Stimulated activated effector memory CD8-positive, alpha-beta T cell treated with anti-CD3 and anti-CD28 coated beads, Interleukin-12 subunit alpha, Interleukin-12 subunit beta, amount 100 ng/mL, for 72 hours (primary cell): ENCODE measurements around the gene TBC1D5.

Experiments used
- ATAC-seq: fragments of 150-1000 bp; cut with Tn5 transposase; 2 replicates; pipeline ENCODE4 v1.10.0; 2021
- DNase-seq, 2 donors: peaks; one replicate each; pipeline ENCODE4 v3.0.0; 2021 to 2022; ENCODE audit warnings: low spot score in 2 of 2
- H3K27ac Mint-ChIP-seq: one replicate; pipeline ENCODE4 v1.8.0; 2022; ENCODE audit warnings: mild to moderate bottlenecking, mixed read lengths
- H3K36me3 Mint-ChIP-seq: one replicate; pipeline ENCODE4 v1.8.0; 2022; ENCODE audit warnings: mild to moderate bottlenecking, mixed read lengths
- H3K4me1 Mint-ChIP-seq: one replicate; pipeline ENCODE4 v1.8.0; 2022; ENCODE audit warnings: mixed read lengths
- H3K4me3 Mint-ChIP-seq: one replicate; pipeline ENCODE4 v1.8.0; 2022; ENCODE audit warnings: mild to moderate bottlenecking, mixed read lengths
- H3K9me3 Mint-ChIP-seq: one replicate; pipeline ENCODE4 v1.8.0; 2022; ENCODE audit warnings: mixed read lengths

Gene TBC1D5

DNA sequence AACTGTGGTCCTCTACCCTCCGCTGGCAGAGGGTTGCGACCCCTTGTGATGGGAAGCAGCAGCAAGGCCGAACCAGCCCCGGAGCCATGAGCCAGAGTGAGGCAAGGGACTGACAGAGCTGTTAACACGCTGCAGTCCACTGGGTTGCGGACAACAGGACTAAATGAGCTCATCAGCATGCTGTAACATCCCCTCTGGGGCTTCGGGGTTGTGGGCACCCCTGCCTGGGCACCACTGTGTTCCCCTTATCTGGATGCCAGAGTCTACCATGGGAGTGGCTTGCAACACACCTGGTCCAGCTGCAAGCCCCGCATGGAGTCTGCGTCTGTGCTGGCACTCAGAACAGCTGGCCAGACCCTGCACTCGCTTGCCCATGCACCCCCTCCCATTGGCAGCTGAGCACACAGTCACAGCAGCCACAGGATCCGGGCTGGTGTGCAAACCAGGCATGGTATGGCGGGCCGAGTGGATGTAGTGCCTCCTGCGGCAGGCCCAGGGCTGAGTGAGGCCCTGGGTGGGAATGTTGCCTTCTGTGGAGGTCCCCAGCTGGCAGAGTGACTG, 453.5 kb downstream of the TBC1D5 start:
- DNase-seq (no peak), ATAC-seq (no peak)
- no peaks in the 10 kb centered on the region for H3K9me3 Mint-ChIP-seq
- H3K4me3 Mint-ChIP-seq = no peak overlapping the region
- no peak overlapping the region for H3K27ac Mint-ChIP-seq
- H3K36me3 Mint-ChIP-seq = no peaks in the 10 kb centered on the region
- H3K4me1 Mint-ChIP-seq = no peaks in the 10 kb centered on the region

DNA sequence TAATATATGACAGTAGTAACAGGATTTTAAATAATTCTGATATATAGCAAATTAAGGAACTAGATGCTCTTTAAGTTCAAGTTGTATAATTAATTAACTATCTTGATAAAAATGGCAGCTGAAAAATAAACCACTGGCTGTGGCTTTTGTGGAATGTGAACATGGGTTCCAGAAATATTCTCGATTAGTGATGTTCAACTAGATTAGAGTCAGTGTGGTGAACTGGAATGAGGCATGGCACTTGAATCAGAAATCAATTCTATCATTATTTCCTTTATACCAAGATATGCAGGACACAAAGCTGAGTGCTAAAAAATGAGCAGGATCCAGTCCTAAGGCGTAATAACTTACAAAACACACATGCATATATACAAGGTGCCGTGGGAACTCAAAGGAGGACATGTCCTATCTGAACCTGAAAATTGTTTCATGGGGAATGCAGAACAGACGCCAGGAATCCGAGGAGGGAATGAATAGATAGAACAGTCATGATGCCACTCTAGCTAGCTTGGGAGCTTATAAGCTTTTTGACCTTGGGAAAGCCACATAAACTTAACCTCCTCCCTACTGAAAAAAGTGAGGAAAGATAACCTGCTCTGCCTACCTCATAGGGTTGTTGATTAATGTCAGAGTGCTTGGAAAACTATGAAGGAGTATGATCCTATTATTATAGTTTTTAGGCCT, 455.3 kb downstream of the TBC1D5 start:
- Mint-ChIP-seq H3K4me3 (no peak overlapping the region), H3K27ac (no peak overlapping the region), H3K4me1 (no peaks in the 10 kb centered on the region), H3K9me3 (no peaks in the 10 kb centered on the region), H3K36me3 (no peaks in the 10 kb centered on the region)
- ATAC-seq (no peak), DNase-seq (no peak)

DNA sequence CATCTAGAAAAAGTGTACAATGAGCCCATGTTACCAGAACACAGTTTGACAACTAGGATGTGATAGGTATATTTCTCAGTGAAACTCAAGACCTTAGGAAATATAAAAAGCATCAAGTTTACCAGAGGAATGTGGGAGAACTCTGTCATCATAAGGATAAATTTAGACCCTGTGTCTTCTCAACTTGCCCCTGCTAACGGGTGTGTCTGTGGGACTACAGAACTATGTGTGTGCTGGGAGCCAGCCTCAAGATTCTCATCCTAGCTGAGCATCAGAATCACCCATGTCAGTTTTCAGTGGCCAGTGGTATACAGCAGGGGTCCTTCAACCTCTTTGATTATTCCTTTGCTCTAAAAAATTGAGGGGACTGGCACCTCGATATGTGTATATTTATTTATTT, 464.4 kb downstream of the TBC1D5 start:
- Mint-ChIP-seq H3K4me3 (no peak overlapping the region), H3K4me1 (no peaks in the 10 kb centered on the region), H3K27ac (no peak overlapping the region), H3K9me3 (no peaks in the 10 kb centered on the region), H3K36me3 (no peaks in the 10 kb centered on the region)
- ATAC-seq (no peak), DNase-seq (no peak)

DNA sequence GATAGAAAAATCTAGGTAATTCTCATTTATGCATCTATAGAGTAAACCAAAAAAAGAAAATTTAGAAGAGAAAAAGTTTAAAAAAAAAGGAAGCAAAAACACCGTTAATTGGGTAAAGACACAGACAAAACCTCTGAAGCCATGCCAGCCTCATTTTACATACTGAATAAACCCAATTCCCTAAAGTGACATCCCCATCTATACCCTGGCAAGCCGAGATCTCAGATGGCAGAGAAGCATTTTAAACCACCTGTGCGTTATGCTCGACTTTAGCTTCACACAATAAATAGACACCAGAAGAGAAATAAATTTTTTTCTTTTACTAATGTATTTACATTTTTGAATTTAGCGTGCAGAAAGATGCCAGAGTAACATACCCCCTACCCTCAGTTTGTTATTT, 475.6 kb downstream of the TBC1D5 start:
- ATAC-seq (no peak), DNase-seq (no peak)
- Mint-ChIP-seq H3K27ac (no peak overlapping the region), H3K4me1 (no peaks in the 10 kb centered on the region), H3K36me3 (no peaks in the 10 kb centered on the region), H3K4me3 (no peak overlapping the region), H3K9me3 (no peaks in the 10 kb centered on the region)

DNA sequence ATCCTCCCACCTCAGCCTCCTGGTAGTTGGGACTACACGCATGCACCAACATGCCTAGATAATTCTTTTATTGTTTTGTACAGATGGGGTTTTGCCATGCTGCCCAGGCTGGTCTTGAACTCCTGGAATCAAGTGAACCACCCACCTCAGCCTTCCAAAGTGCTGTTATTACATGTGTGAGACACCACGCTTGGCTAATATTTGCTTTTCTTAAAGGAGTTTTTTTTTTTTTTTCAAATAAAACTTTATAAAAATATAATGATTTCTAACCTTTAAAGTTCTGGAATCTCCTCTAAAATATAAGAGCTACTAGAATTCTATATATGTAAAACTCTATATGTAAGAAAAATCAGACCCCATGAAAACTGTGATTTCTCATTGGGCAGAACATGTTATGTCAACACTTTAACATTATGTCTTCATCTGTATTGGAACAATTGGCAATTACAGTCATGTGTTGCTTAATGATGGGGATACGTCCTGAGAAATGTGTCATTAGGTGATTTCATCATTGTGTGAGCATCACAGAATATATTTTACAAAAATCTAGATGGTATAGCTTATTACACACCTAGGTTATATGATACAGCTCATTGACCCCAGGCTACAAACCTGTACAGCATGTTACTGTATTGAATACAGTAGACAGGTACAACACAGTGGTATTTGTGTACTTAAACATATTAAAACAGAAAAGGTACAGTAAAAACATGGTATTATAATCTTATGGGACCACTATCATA, 480.6 kb downstream of the TBC1D5 start:
- Mint-ChIP-seq H3K36me3 (no peaks in the 10 kb centered on the region), H3K4me3 (no peak overlapping the region), H3K27ac (no peak overlapping the region), H3K4me1 (no peaks in the 10 kb centered on the region), H3K9me3 (no peaks in the 10 kb centered on the region)
- ATAC-seq (no peak), DNase-seq (no peak)

DNA sequence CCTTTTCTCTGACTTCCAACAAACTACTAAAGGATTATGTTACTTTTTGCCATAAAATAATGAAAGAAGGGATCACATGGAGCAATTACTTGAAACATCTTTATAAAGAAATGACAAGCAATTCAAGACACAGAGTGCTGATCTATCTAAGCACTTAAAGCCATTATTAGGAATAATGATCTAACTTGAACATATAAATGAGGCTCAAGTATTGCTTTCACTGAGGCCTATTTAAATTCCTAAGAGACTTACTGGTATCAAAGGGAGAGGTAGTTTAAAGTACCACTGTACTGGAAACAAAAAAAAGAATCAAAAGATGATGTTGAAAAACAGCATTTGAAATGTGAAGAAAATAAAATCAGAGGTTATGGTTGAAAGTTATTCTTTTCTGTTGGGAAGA, 482.2 kb downstream of the TBC1D5 start:
- no peak overlapping the region for H3K4me3 Mint-ChIP-seq
- H3K9me3 Mint-ChIP-seq = no peaks in the 10 kb centered on the region
- peak overlapping the region; percentile 73 for H3K27ac Mint-ChIP-seq
- ATAC-seq = no peak
- H3K4me1 Mint-ChIP-seq = no peaks in the 10 kb centered on the region
- no peak for DNase-seq
- no peaks in the 10 kb centered on the region for H3K36me3 Mint-ChIP-seq

DNA sequence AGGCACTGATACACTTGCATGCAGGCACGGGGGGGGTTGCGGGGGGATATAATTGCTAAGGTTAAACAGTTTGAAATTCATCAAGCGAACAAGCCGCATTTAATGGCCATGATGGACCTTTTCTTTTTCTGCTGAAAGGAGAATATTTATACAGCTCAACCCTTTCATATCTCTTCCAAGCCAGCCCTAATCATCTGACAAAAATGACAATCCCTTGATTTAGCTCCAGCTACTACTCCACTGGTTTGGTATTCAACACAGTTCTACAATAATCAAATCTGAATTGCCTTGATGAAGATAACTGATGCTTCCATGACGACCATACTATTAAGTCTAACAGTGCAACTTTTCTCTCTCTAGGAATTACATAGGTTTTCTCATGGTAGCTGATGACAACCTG, 482.7 kb downstream of the TBC1D5 start:
- DNase-seq = no peak
- no peak for ATAC-seq
- Mint-ChIP-seq H3K9me3 (no peaks in the 10 kb centered on the region), H3K36me3 (no peaks in the 10 kb centered on the region), H3K27ac (no peak overlapping the region), H3K4me1 (no peaks in the 10 kb centered on the region), H3K4me3 (no peak overlapping the region)

DNA sequence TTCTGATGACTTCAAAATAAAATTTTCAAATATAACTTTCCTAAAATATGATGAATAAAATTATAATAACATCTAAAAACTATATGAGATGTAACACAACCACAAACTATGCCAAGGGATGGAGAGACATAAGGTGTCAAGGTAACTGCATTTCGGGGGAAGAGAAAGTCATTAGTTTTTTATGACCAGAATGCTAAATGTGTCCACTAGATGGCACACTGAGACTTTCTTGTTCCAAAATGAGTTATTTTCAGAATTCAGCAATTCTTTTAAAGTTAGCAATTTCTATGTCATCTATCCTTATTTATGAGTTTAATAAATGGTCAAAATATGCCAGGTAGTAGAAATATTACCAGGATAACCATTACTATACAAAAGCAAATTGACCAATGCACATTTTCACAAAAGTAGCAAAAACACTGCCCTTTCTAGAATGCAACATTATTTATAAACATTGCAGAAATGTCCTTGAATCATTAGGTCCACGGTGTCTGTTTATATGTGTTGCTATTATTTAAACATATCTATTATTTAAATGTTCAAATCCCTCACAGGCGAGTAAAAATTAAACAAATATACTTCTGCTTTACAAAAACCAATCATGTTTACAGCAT, 483.5 kb downstream of the TBC1D5 start:
- H3K36me3 Mint-ChIP-seq = no peaks in the 10 kb centered on the region
- no peaks in the 10 kb centered on the region for H3K9me3 Mint-ChIP-seq
- no peak overlapping the region for H3K27ac Mint-ChIP-seq
- DNase-seq (no peak), ATAC-seq (no peak)
- H3K4me3 Mint-ChIP-seq = no peak overlapping the region
- no peaks in the 10 kb centered on the region for H3K4me1 Mint-ChIP-seq

DNA sequence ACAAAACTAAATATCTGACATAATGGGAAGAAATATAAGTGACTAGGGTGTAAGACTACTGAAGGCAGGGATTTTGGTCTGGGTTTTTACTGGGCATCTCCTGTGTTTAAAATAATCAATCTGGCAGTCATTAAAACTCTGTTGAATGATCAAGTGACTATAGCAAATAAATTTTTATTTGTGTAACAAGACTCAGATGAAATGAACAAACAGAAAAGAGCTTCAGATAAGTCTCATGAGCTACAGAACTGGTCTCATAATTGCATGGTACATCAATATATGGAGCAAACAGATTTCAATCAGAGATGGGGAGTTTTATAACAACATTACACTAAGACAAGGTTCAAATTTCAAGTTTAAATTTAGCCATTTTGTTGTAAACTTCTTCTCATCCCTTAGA, 485.2 kb downstream of the TBC1D5 start:
- no peak overlapping the region for H3K27ac Mint-ChIP-seq
- H3K9me3 Mint-ChIP-seq = no peaks in the 10 kb centered on the region
- no peak overlapping the region for H3K4me3 Mint-ChIP-seq

DNA sequence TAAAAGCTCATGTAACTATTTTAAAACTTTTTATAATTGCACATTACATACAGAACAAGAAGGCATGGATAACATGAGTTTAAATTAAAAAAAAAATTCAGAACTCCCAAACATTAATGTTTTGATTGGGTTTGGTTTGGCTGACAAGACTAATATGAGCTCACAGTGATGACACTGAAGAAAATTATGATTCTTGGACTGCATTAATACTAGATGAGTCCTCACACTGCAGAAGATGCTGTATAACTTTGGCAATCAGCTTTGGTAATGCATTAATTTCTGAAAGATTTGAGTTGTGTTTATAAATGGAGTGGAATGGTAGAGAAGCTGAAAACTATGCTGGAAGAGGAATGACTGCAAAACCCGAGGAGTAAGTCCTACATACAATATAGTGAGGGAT, 498.8 kb downstream of the TBC1D5 start:
- H3K4me3 Mint-ChIP-seq = no peak overlapping the region
- H3K27ac Mint-ChIP-seq = no peak overlapping the region
- no peak for DNase-seq
- H3K36me3 Mint-ChIP-seq = no peaks in the 10 kb centered on the region
- no peak for ATAC-seq
- no peaks in the 10 kb centered on the region for H3K4me1 Mint-ChIP-seq
- no peaks in the 10 kb centered on the region for H3K9me3 Mint-ChIP-seq

More for the DNA sequence above, 485.2 kb downstream of the TBC1D5 start:
- no peaks in the 10 kb centered on the region for H3K36me3 Mint-ChIP-seq
- ATAC-seq (no peak), DNase-seq (no peak)
- no peaks in the 10 kb centered on the region for H3K4me1 Mint-ChIP-seq

DNA sequence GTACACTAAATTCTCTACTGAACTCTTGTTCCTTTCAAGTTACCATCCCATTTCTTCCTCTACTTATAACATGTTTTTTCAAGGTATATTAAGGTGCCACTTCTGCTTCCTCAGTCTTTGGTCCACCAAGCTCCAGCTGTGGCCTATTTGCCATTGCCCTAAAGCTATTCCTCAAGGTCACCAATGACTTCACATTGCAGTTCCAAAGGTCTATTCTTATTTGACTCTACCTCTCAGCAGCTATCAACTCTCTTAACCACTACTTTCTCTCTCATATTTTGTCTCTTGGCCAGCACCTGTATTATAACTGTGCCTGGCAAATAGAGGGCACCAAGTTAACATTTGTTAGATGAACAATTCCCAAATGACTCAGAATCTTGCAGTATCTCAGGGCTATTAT, 503.0 kb downstream of the TBC1D5 start:
- no peaks in the 10 kb centered on the region for H3K36me3 Mint-ChIP-seq
- H3K4me3 Mint-ChIP-seq = no peak overlapping the region
- no peaks in the 10 kb centered on the region for H3K9me3 Mint-ChIP-seq
- no peaks in the 10 kb centered on the region for H3K4me1 Mint-ChIP-seq
- ATAC-seq (no peak), DNase-seq (no peak)
- H3K27ac Mint-ChIP-seq = no peak overlapping the region

DNA sequence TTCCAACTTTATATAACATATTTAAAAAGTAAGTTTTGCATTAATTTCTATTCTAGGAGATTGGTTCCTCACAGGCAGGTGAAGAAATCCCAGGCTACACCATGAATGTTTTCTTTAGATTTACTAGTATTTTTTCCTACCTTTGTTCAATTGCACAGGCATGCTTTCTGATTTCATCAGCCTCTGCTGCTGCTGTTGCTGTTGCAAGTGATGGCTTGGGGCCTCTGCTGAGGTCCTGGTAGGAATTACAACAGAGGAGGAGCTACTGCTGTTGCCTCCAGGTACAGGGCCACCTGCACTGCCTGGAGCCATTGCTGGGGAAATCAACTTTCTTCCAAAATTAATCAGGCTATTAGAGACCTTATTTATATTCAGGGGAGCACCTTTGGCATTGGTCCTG, 504.4 kb downstream of the TBC1D5 start:
- no peaks in the 10 kb centered on the region for H3K36me3 Mint-ChIP-seq
- no peak overlapping the region for H3K27ac Mint-ChIP-seq
- no peak for DNase-seq
- H3K9me3 Mint-ChIP-seq = no peaks in the 10 kb centered on the region
- no peak for ATAC-seq
- H3K4me1 Mint-ChIP-seq = no peaks in the 10 kb centered on the region
- no peak overlapping the region for H3K4me3 Mint-ChIP-seq

DNA sequence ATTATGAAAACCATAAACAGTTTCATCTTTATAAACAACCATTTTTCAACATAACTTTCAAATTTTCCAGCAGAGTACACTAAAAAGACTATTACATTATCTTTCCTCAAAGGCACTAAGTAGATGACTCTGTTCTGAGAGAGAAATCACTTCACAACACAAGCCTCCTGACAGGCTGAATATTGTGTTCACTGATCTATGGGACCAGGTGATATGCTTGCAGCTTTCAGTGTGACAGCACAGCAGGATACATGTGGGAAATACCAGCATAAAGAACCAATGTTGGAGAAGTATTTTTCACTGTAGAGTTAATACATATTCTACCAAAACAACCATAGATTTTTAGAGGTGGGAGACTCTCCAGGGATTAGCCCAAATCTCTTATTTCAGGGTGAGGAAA, 507.1 kb downstream of the TBC1D5 start:
- Mint-ChIP-seq H3K27ac (peak overlapping the region; percentile 36), H3K9me3 (no peaks in the 10 kb centered on the region), H3K4me3 (no peak overlapping the region), H3K36me3 (no peaks in the 10 kb centered on the region), H3K4me1 (no peaks in the 10 kb centered on the region)
- ATAC-seq = no peak
- DNase-seq = no peak

DNA sequence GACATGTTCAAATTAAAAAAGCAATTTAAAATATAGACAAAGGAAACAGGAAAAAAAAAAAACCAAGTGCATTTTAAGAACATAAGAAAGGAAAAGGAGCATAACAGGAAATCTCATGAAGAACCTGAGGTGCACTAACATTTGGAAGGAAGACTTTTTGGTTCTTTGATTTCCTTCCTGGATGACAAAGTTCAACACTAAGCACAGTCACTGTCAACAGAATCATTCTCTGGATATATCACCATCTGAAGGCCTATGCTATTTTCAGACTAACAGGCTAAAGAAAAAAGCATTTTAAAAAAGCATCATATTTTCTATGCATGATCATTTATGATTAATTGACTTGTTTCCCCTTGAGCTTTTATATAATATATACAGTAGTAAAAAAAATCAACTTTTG, 508.0 kb downstream of the TBC1D5 start:
- no peaks in the 10 kb centered on the region for H3K36me3 Mint-ChIP-seq
- no peaks in the 10 kb centered on the region for H3K9me3 Mint-ChIP-seq
- H3K4me3 Mint-ChIP-seq = no peak overlapping the region
- ATAC-seq (no peak), DNase-seq (no peak)
- no peaks in the 10 kb centered on the region for H3K4me1 Mint-ChIP-seq
- no peak overlapping the region for H3K27ac Mint-ChIP-seq

DNA sequence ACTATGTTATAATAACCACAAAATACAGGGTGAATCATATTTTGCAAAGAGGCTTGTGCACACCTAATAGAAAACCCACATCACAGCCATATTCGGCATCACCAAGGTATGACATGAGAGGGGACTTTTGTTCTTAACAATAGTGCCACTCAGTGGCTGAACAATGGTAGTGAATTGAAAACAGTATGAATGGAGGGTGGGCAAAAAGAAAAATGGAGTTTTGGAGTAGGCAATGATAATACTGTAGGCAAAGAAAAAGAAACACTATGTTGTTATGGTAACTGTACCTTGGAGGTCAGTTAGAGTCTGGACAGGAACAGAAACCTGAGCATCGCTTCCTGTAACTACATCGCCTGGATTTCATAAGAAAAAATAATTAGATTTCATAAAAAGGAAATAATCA, 509.0 kb downstream of the TBC1D5 start:
- peak in 1 of 2 donors; percentile 12 for DNase-seq
- H3K4me3 Mint-ChIP-seq = no peak overlapping the region
- H3K9me3 Mint-ChIP-seq = no peaks in the 10 kb centered on the region
- no peaks in the 10 kb centered on the region for H3K4me1 Mint-ChIP-seq
- peak; percentile 98 for ATAC-seq
- H3K27ac Mint-ChIP-seq = no peak overlapping the region
- no peaks in the 10 kb centered on the region for H3K36me3 Mint-ChIP-seq

DNA sequence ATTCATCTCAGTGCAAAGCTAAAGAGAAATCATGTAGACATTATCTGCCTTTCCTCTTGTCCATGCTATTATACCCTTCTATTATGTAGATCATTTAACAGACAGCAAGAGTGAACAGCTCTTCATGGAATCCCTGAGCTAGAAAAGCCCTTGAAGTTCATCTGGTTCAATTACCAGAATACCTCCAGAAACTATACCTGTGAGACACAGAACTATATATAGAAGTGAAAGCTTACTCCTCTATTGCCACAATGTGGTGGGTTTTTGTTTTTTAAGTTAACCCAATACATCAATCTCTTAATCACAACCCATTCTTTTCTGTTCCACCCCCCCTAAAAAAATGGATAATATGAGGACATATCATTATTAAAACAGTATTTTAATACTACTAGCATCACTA, 510.0 kb downstream of the TBC1D5 start:
- DNase-seq (no peak), ATAC-seq (no peak)
- Mint-ChIP-seq H3K4me1 (no peaks in the 10 kb centered on the region), H3K4me3 (no peak overlapping the region), H3K9me3 (no peaks in the 10 kb centered on the region), H3K36me3 (no peaks in the 10 kb centered on the region), H3K27ac (no peak overlapping the region)
